AG10803 (cell line): Measurements from ENCODE around the gene OR2AG1.

Experiments used
- DNase-seq: peaks from one replicate; pipeline ENCODE4 v3.0.0; 2010; ENCODE audit warnings: low read depth
- H3K4me3 ChIP-seq: 2 replicates; pipeline ENCODE4 v1.5.1; 2011; ENCODE audit warnings: mild to moderate bottlenecking, low read length, control low read depth
- TF ChIP-seq, protein P1 (sequence below): conservative IDR thresholded peaks from 2 replicates; pipeline ENCODE4 v1.5.1; 2011; ENCODE audit warnings: mild to moderate bottlenecking, low read length, control low read depth, inconsistent platforms

OR2AG1 gene

DNA sequence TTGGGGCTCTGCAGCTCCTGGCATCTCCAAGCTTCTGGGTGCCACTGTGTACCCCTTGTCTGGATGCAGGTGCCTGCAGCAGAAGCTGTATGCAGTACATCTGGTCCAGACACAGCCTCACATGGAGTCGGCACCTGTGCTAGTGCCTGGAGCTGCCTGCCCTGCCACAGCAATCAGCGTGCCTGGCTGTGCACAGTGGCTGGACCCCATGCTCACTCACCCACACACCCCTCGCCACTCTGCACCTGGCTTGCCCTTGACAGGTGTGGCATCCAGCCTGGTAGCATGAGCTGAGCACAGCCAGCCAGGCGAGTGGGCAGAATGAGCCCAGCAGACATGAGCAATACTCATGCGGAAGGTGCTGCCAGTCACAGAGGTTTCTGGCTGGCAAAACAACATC lies 36.1 kb downstream of the OR2AG1 start:
- H3K4me3 ChIP-seq = no peak overlapping the region
- TF ChIP-seq, protein P1, sequence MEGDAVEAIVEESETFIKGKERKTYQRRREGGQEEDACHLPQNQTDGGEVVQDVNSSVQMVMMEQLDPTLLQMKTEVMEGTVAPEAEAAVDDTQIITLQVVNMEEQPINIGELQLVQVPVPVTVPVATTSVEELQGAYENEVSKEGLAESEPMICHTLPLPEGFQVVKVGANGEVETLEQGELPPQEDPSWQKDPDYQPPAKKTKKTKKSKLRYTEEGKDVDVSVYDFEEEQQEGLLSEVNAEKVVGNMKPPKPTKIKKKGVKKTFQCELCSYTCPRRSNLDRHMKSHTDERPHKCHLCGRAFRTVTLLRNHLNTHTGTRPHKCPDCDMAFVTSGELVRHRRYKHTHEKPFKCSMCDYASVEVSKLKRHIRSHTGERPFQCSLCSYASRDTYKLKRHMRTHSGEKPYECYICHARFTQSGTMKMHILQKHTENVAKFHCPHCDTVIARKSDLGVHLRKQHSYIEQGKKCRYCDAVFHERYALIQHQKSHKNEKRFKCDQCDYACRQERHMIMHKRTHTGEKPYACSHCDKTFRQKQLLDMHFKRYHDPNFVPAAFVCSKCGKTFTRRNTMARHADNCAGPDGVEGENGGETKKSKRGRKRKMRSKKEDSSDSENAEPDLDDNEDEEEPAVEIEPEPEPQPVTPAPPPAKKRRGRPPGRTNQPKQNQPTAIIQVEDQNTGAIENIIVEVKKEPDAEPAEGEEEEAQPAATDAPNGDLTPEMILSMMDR = no peak
- DNase-seq = no peak

DNA sequence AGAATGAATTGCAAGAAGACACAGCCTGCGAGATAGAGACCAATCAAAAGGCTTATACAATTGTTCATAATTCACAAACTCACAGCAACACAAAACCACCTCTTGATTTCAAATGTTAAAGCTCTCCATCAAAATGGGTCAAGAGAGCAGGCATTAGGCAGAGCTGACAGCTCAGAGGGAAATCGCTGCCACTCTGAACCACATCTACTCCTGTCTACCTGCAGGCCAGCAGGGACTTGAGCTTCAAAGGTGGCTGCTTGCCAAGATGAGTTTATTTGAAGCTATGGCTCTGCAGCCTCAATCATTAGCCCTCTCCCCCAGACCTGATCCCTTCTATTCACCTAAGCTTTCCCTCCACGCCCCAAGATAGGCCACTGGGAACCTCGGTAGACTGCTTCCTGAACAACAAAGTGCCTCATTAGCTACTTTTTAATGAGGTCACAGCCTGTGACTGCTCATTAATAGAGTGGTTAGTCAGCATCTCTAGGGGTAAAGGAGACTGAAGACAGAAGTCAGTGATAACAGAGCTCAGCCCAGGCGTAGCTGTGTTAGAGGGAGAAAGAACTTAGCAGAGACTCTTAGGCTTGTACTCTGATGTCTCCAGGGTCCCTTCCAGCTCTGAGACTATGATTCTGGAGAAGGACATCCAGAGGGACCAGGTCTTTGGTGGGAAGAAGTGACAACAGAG lies 41.5 kb downstream of the OR2AG1 start:
- H3K4me3 ChIP-seq = no peak overlapping the region
- DNase-seq = no peak
- TF ChIP-seq, protein P1 = no peak

DNA sequence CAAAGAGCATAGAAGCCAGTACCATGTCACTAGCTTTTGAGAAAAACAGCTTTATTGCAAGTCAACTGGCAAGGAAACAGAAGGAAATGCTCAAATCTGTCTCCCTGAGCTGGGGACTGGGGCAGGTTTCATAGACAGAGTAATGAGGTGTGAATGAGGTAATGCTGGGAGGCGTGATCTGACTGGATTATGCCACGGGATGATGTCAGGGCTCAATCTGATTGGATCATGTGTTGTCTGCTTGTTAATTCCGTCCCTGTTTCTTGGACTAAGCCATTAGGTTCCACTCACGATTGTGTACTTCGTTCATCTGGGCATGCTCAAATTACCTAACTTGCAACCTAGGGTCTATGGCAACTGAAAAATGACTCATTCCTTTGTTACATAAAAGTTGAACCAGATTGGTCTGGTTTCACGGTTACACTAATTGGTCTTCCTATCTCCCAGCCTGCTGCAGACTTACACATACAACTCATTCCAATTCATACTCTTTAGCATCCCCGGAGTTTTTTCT lies 42.5 kb downstream of the OR2AG1 start:
- DNase-seq = no peak
- no peak overlapping the region for H3K4me3 ChIP-seq
- TF ChIP-seq, protein P1 = no peak

GRCh38 chr11:6828103-6828502 lies 45.3 kb downstream of the OR2AG1 start:
- TF ChIP-seq, protein P1 = no peak
- H3K4me3 ChIP-seq = no peak overlapping the region
- DNase-seq = no peak

DNA sequence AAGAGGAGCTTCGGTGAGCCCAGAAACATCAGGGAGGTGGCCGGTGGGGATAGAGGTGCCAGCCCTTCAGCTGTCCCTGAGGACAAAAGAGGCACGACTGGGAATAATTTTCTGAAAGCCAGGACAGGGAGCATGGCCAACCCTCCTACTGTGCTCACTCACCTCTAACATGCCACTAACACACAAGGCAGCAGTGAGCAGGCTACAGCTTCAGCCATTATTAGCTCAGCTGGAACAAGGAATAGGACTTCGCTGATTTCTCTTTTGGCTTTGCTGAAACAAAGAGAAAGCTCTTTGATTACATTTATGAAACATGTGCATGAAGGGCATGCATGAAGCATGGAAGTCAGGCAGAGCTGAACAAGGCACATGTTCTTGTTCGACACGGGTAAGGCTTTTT lies 50.5 kb downstream of the OR2AG1 start:
- no peak for DNase-seq
- H3K4me3 ChIP-seq = no peak overlapping the region
- TF ChIP-seq, protein P1 = no peak

GRCh38 chr11:6834021-6834420 lies 51.2 kb downstream of the OR2AG1 start:
- H3K4me3 ChIP-seq = no peak overlapping the region
- DNase-seq = no peak
- TF ChIP-seq, protein P1 = no peak
